Ishikawa (cell line): ENCODE data around the gene GIMAP8.

Experiments used
- CEBPB ChIP-seq: IDR thresholded peaks from 2 replicates; pipeline ENCODE4 v1.6.1; 2012
- ZBTB7A ChIP-seq: IDR thresholded peaks from 2 replicates; pipeline ENCODE4 v1.6.1; 2012; ENCODE audit warnings: low read depth
- TF ChIP-seq, protein P1 (sequence below): IDR thresholded peaks from 2 replicates; pipeline ENCODE4 v1.6.1; 2012; ENCODE audit warnings: low read depth, mild to moderate bottlenecking

DNA sequence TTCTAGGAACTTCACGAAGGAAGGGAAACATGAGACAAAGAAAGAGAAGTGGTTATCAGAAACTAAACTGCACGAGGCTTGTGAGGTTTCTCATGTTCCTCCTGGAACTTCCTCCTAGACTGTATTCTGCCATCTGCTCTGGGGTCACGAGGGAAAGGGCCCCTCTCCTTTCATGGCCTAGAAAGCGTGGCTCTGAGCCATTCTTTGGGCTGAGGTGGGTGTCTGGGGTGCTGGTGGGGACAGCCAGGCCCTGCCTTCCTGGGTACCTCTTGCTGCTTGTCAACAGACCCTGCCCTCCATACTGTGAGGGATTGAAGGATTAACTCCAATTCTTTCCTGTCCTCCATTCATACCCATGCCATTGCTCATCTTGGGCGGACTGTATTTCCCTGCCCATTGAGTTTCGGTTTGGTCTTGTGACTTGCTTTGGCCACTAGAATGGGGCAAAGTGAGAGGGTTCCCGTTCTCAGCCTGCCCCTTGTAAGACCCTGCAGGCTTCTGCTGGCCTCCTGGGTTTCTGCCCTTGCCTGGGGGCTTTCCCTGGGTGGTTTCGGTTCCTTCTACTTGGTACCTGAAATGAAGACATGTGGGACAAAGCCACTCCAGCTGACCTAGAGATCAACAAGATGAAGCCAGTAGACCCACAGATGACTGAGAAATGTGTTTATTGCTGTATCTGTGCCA lies 14.9 kb upstream of the GIMAP8 start:
- TF ChIP-seq CEBPB (no peak), ZBTB7A (no peak)
- TF ChIP-seq, protein P1, sequence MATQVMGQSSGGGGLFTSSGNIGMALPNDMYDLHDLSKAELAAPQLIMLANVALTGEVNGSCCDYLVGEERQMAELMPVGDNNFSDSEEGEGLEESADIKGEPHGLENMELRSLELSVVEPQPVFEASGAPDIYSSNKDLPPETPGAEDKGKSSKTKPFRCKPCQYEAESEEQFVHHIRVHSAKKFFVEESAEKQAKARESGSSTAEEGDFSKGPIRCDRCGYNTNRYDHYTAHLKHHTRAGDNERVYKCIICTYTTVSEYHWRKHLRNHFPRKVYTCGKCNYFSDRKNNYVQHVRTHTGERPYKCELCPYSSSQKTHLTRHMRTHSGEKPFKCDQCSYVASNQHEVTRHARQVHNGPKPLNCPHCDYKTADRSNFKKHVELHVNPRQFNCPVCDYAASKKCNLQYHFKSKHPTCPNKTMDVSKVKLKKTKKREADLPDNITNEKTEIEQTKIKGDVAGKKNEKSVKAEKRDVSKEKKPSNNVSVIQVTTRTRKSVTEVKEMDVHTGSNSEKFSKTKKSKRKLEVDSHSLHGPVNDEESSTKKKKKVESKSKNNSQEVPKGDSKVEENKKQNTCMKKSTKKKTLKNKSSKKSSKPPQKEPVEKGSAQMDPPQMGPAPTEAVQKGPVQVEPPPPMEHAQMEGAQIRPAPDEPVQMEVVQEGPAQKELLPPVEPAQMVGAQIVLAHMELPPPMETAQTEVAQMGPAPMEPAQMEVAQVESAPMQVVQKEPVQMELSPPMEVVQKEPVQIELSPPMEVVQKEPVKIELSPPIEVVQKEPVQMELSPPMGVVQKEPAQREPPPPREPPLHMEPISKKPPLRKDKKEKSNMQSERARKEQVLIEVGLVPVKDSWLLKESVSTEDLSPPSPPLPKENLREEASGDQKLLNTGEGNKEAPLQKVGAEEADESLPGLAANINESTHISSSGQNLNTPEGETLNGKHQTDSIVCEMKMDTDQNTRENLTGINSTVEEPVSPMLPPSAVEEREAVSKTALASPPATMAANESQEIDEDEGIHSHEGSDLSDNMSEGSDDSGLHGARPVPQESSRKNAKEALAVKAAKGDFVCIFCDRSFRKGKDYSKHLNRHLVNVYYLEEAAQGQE = no peak
